Stimulated activated naive CD8-positive, alpha-beta T cell treated with anti-CD3 and anti-CD28 coated beads, Interleukin-15, amount 100 ng/mL, for 72 hours (primary cell): Measurements from ENCODE around the gene ATRN.

Experiments used
- ATAC-seq: fragments of 150-1000 bp; cut with Tn5 transposase; 2 replicates; pipeline ENCODE4 v1.10.0; 2021; ENCODE audit warnings: mild to moderate bottlenecking, moderate library complexity
- DNase-seq, 2 donors: peaks; one replicate each; pipeline ENCODE4 v3.0.0; 2021 to 2022
- H3K27ac Mint-ChIP-seq, 2 donors: one replicate each; pipeline ENCODE4 v1.8.0; 2022; ENCODE audit warnings: mild to moderate bottlenecking in 2 of 2, mixed read lengths in 2 of 2, moderate library complexity in 2 of 2
- H3K27me3 Mint-ChIP-seq: one replicate; pipeline ENCODE4 v1.8.0; 2022; ENCODE audit warnings: mixed read lengths
- H3K4me1 Mint-ChIP-seq: one replicate; pipeline ENCODE4 v1.8.0; 2022; ENCODE audit warnings: mild to moderate bottlenecking, mixed read lengths
- H3K4me3 Mint-ChIP-seq, 2 donors: one replicate each; pipeline ENCODE4 v1.8.0; 2022; ENCODE audit warnings: mild to moderate bottlenecking in 2 of 2, mixed read lengths in 2 of 2, moderate library complexity in 1 of 2
- H3K9me3 Mint-ChIP-seq, 2 donors: one replicate each; pipeline ENCODE4 v1.8.0; 2022; ENCODE audit warnings: mixed read lengths in 2 of 2

The ATRN gene

GRCh38 chr20:3687655-3688054 lies 216.8 kb downstream of the ATRN start:
- no peak for DNase-seq
- H3K4me3 Mint-ChIP-seq: no peak overlapping the region

GRCh38 chr20:3689978-3690377 lies 219.2 kb downstream of the ATRN start:
- Mint-ChIP-seq H3K27ac (no peak overlapping the region), H3K4me3 (no peak overlapping the region), H3K27me3 (peaks cover 29% of the 10 kb centered on the region), H3K9me3 (no peaks in the 10 kb centered on the region), H3K4me1 (no peaks in the 10 kb centered on the region)
- DNase-seq (no peak), ATAC-seq (no peak)

More at GRCh38 chr20:3687655-3688054, 216.8 kb downstream of the ATRN start:
- H3K27ac Mint-ChIP-seq: peak overlapping the region in 1 of 2 donors; percentile 88
- H3K9me3 Mint-ChIP-seq: no peaks in the 10 kb centered on the region
- no peak for ATAC-seq
- H3K27me3 Mint-ChIP-seq: peaks cover 49% of the 10 kb centered on the region
- H3K4me1 Mint-ChIP-seq: no peaks in the 10 kb centered on the region

DNA sequence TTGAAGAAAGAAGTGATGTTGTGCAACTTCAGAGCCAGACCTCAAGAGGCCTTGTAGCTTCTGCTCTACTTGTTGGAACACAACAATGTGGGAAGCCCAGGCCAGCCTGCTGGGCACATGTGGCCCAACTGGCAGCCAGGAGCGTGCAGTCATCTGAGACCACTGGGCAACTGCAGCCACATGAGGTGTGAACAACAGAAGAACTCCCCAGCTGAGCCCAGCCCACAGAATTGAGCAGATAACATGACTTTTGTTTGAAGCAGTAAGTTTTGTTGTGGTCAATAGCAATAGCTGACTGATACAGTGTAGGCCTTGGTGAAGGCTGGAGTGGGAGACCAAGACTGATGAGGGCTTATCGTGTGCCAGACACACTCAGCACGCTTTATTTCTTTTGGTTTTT lies 219.6 kb downstream of the ATRN start:
- Mint-ChIP-seq H3K27ac (no peak overlapping the region), H3K9me3 (no peaks in the 10 kb centered on the region), H3K4me1 (no peaks in the 10 kb centered on the region), H3K27me3 (peaks cover 24% of the 10 kb centered on the region), H3K4me3 (no peak overlapping the region)
- ATAC-seq (no peak), DNase-seq (no peak)

GRCh38 chr20:3691306-3691705 lies 220.5 kb downstream of the ATRN start:
- no peak overlapping the region for H3K4me3 Mint-ChIP-seq
- no peak overlapping the region for H3K27ac Mint-ChIP-seq
- peaks cover 15% of the 10 kb centered on the region for H3K27me3 Mint-ChIP-seq
- no peaks in the 10 kb centered on the region for H3K9me3 Mint-ChIP-seq
- DNase-seq (no peak), ATAC-seq (no peak)
- no peaks in the 10 kb centered on the region for H3K4me1 Mint-ChIP-seq

- H3K27me3 Mint-ChIP-seq: peaks cover 10% of the 10 kb centered on the region
- ATAC-seq (no peak), DNase-seq (no peak)
- H3K9me3 Mint-ChIP-seq: no peaks in the 10 kb centered on the region
- no peak overlapping the region for H3K27ac Mint-ChIP-seq
- H3K4me1 Mint-ChIP-seq: no peaks in the 10 kb centered on the region
- H3K4me3 Mint-ChIP-seq: no peak overlapping the region
Observed at GRCh38 chr20:3691897-3692296, 221.1 kb downstream of the ATRN start.

GRCh38 chr20:3692706-3693294 lies 222.0 kb downstream of the ATRN start:
- Mint-ChIP-seq H3K9me3 (no peaks in the 10 kb centered on the region), H3K27ac (no peak overlapping the region), H3K4me1 (no peaks in the 10 kb centered on the region), H3K4me3 (no peak overlapping the region), H3K27me3 (peaks cover under 1% of the 10 kb centered on the region)
- DNase-seq (no peak), ATAC-seq (no peak)

DNA sequence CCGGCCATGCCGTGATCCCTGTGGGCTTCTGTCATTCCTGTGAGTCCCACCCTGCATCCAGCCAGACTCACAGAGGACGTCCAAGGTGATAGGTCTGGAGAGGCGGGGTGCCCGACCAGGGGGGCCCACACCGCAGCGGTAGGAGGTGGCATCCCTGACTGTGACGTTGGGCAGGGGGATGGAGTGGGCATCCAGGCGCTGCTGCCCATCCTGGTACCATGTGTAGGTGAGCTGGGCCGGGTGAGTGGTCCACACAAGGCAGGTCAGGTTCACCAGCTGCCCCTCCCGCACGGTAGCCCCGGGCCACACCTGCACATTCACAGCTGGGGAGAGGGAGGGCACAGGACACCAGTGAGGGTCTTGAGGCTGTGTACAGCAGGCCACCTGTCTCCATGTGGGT lies 222.6 kb downstream of the ATRN start:
- Mint-ChIP-seq H3K9me3 (no peaks in the 10 kb centered on the region), H3K27ac (no peak overlapping the region)
- ATAC-seq: no peak

DNA sequence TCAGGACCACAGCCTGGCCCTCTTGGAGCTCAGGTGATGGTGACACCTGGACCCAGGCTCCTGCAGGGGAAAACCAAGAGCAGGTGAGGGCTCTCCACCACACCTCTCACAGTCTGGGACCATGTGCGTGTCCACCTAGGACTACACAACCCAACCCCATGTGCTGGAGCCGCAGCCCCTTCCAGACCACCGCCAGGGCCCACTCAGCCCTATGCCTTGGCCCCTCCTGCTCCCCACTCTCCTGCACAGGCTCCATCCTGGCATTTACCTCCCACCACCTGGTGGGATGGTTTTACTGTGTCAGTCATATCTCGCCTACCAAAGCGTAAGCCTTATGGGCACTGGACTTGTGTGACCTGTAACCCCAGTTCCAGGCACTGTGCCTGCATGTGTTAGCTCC lies 224.0 kb downstream of the ATRN start:
- H3K27me3 Mint-ChIP-seq: no peaks in the 10 kb centered on the region

More for the DNA sequence above, 222.6 kb downstream of the ATRN start:
- Mint-ChIP-seq H3K27me3 (no peaks in the 10 kb centered on the region), H3K4me1 (no peaks in the 10 kb centered on the region), H3K4me3 (no peak overlapping the region)
- DNase-seq: no peak

GRCh38 chr20:3696200-3696599 lies 225.4 kb downstream of the ATRN start:
- Mint-ChIP-seq H3K4me3 (no peak overlapping the region), H3K27me3 (no peaks in the 10 kb centered on the region), H3K4me1 (no peaks in the 10 kb centered on the region), H3K9me3 (no peaks in the 10 kb centered on the region), H3K27ac (no peak overlapping the region)
- DNase-seq (no peak), ATAC-seq (no peak)

More for the DNA sequence above, 224.0 kb downstream of the ATRN start:
- Mint-ChIP-seq H3K4me1 (no peaks in the 10 kb centered on the region), H3K4me3 (no peak overlapping the region), H3K9me3 (no peaks in the 10 kb centered on the region), H3K27ac (no peak overlapping the region)
- DNase-seq: no peak
- ATAC-seq: no peak

DNA sequence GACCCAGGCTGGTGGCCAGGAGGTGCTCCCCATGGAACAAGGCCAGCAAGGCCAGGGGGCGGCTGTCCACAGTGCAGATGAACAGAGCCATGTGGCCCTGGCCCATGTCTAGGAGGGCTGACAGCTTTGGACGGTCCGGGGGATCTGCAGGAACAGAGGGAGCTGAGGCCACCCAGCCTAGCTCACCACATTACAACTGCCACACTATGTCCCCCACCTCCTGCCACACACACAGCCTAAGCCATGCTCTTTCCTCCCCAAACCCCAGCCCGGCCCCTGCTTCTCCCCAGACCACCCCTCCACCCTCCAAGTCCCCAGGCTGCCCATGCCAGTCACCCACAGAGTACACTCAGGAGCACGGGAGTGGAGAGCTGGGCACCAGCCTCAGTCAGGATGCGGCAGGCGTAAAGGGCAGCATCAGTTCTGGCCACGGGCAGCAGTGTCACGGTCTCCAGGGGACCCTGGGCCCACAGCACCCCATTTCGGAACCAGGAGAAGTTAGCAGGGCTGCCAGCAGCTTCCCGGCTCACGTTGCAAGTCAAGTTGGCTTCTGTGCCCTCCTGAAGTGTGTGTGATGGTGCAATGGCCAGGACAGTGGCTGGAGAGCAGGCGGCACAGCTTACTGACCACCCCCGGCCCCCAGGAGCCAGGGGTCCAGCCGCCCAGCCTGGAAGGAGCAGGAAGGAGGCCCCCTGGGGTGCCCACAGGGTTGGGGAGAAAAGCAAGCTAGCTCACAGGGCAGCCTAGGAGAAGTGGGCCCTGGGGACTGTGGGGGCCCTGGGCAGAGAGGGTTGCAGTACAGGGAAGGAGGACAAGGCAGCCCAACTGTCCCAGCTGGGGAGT lies 226.1 kb downstream of the ATRN start:
- H3K27me3 Mint-ChIP-seq: no peaks in the 10 kb centered on the region
- no peak overlapping the region for H3K4me3 Mint-ChIP-seq
- no peaks in the 10 kb centered on the region for H3K4me1 Mint-ChIP-seq
- ATAC-seq (no peak), DNase-seq (no peak)
- H3K9me3 Mint-ChIP-seq: no peaks in the 10 kb centered on the region
- no peak overlapping the region for H3K27ac Mint-ChIP-seq

GRCh38 chr20:3697588-3698305 lies 226.9 kb downstream of the ATRN start:
- DNase-seq: no peak
- Mint-ChIP-seq H3K9me3 (no peaks in the 10 kb centered on the region), H3K4me1 (no peaks in the 10 kb centered on the region), H3K4me3 (no peak overlapping the region), H3K27ac (no peak overlapping the region), H3K27me3 (no peaks in the 10 kb centered on the region)
- no peak for ATAC-seq

DNA sequence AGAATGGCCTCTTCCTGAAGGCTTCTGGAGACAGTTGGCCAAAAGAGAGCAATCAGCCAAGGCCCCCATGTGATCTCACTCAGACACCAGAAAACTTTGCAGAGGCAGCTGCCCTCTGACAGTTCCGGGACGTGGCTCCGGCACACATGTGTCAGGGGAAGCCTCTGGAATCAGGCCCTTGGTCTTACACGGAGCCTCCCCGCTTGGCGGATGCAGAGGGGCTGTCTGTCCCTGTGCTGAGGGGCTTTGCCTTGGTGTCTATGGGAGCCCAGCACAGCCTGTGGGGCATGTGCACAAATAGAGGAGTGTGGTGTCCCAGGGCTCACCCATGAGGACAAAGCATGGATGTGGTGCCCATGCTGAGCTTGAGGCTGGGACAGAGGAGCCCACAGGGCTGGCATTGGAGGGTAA lies 227.8 kb downstream of the ATRN start:
- DNase-seq: no peak
- Mint-ChIP-seq H3K27ac (no peak overlapping the region), H3K4me3 (no peak overlapping the region)

GRCh38 chr20:3699037-3699436 lies 228.2 kb downstream of the ATRN start:
- no peaks in the 10 kb centered on the region for H3K27me3 Mint-ChIP-seq
- DNase-seq: no peak

More for the DNA sequence above, 227.8 kb downstream of the ATRN start:
- H3K4me1 Mint-ChIP-seq: no peaks in the 10 kb centered on the region
- H3K27me3 Mint-ChIP-seq: no peaks in the 10 kb centered on the region
- H3K9me3 Mint-ChIP-seq: no peaks in the 10 kb centered on the region
- peak; percentile 25 for ATAC-seq

More at GRCh38 chr20:3699037-3699436, 228.2 kb downstream of the ATRN start:
- Mint-ChIP-seq H3K9me3 (no peaks in the 10 kb centered on the region), H3K4me3 (no peak overlapping the region), H3K4me1 (no peaks in the 10 kb centered on the region), H3K27ac (no peak overlapping the region)
- ATAC-seq: peak; percentile 33
